MV-4-11 (cell line): ENCODE results near the gene FLT1.

Source experiments
- DNase-seq: peaks from one replicate; lab custom pipeline; 2025; lab: John Stamatoyannopoulos, UW

The FLT1 gene

DNA sequence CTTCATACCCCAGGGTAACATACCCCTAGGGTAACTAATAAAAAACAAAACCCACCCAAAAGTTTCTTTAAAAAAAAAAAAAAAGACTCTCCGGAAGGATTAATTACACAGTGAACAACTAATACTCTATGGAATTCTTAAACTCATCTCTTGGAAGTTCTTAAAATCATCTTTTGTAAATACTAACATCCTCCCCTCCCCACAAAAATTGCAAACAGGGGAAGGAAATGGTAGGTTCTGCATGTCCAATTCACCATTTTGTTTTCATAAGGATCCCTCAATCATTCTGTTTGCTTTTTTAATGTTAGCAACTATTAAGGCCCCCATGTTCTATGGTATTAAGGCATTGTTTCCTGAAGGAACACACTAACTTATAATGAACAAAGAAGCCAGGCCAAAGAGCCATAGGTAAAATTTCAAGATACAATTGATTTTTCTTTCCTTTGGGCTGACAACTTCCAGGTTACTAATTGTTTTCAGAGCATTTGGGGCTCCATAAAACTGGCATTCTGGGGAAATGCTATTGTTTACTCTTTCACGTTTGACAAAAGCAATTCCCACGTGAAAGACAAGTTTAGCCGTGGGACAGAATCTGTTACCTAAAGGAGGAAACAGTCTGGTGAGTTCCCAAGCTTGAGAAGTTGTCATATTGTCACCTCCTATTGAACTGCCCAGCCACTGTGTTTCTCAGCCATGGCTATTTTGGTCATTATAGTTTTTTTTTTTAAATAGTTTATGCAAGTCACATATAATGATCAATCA is 107.0 kb downstream of the FLT1 start:
- no peak for DNase-seq

DNA sequence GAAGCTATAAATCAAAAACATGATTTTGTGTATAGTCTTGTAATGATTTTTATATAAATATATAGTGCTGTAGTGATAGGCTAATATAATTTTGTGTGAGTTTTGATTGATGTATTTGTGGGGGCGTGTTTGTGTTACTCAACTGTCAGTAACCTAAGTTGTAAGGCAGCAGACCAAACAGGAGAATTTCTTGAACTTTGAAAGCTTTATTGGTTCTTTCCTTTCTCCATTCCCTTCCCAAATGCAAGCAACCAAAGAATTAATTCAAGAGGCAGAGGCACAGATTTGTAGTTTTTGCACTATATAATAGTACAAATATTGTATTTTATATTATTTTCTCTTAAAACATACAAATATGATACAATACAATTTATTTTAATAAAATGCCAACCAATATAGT is 109.6 kb downstream of the FLT1 start:
- no peak for DNase-seq

DNA sequence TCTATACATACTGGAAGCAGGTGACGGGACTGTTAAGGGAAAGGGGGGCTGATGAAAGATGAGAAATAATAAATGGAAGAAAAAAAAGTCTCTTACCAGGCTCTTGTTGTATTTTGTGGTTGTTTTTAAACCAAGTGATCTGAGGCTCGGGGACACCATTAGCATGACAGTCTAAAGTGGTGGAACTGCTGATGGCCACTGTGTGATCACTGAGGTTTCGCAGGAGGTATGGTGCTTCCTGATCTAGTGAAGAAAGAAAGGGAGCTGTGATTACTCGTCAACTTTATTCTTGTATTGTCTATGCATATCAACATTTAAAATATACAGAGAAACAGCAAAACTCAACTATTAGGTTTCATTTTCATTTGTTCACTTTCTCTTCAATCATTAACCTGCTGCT is 110.1 kb downstream of the FLT1 start:
- no peak for DNase-seq

DNA sequence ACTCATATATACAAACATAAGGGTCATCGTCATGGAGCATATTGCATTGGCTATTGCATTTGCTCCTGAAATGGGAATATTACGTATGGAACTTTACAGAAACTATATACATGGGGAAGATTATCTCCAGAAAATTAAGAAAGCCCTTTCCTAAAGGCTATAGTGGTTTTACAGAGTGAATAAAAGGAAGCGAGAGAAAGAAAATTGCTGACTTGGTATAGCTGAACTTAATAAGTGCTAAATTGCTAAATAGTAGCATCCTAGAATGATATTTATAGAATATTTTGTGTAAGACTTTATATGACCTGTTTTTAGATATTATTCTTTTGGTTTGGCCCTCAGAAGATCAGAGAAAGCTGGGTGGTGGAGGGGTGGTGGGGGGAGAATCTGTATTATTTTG is 114.6 kb downstream of the FLT1 start:
- no peak for DNase-seq

DNA sequence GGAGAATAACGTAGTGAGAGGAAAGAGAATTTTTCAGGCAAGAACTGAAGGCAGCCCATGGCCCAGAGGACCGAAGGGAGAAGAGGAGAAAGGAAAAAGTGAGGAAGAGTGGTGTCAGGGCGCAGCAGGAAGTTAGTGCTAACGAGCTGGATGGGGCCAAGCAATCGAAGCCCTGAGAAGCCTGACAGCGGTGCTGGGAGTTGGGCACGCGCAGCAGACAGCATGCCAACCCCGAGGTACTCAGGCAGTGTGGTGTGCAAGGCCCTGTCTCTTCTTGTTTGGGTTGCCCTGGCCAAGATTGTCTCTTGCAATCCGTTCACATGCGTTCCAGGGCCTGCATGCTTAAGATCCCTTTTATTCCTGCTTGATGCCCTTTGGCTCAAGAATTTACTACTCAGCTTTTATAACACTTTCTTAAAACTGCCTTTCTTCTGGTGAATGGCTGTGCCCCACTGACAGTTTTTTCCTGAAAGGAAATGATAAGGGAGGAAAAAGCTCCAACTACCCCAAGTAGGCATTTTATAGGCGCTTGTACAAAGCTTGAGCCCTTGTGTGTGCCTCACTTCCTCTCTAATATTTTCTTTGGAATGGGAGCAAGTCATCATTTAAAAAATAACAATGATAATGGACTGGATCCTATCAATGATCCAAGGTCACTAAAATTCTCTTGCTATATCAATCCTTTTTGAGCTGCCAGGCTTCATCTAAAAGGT is 115.4 kb downstream of the FLT1 start:
- DNase-seq = no peak

DNA sequence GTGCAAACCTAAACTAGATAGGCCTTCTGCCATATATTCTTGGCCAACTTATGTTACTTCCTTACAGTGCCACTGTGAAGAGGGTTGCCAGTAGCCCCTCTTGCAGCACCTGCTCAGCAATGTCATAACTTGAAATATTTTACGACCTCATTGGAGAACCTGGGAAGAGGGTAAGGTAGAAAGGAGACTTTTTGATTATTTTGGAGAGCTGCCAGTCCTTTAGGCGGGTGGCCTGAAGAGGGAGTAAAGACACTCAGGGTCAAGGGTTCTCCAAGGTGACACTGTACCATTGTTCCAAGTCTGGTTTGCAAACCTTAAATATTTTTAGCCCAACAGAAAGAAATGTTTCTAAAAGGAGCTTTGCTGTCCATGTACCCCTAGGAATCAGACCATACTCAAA is 118.3 kb downstream of the FLT1 start:
- DNase-seq = no peak

DNA sequence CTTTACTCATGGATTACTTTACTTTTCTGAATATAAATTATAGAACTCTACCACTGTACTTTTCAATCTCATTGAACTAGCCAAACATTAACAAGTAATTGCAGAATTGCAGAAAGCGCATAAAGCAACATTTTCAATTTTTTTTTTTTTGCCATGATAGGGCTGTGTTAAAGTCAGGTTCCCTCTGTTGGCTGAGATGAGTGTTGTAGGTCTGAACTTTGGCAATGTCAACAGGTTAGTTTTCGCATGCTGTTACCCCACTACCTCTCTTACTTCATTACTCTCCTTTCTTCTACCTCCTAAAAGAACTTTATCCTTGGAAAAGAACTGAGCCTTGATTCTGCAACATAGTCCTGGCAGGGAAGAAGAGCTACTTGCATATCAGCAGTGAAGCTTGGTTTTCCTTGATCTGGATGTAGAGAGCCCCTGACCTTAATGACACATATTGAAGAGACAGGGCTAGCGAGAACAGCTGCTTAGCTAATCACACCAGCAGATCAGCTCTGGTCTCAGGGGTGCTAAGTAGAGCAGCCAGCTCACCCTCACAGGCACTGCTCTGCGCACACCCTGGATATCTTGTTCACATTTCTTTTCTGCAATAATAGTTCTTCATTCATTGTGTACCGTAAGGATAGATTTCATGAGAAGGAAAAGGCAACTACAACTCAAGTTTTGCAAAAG is 119.5 kb downstream of the FLT1 start:
- DNase-seq = no peak

DNA sequence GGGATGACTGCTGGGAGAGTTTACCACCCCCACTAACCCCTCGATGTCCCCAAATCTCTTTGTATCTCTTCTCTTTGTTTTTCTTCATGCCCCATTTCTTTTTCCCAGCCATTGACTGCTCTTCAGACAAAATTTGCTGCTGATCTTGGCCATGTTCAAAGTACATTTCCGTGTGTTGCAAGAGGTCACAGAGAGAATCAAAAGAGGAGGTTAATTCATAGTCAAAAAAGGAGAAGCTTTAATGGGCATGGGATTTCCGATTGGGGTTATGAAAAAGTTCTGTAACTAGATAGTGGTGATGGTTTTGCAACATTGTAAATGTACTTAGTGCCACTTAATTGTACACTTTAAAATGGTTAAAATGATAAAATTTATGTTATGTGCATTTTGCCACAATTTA is 121.1 kb downstream of the FLT1 start:
- DNase-seq = peak; percentile 91

DNA sequence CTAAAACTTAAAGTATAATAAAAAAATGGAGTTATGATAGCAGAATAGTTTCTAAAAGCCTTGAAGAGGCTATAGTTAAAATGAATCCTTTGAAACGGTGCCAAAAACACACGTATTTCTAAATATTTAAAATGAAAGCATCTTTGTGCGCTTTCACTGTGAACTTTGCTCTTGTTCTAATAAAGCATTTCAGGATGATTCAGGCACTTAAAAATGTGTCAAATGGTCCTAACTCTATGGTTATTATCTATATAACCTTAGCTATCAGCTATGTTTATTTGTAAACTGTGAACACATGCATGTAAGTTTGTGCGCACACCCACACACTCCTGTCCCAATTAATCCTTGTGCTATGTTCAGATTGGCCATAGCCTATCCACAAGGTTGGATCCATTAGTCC is 124.5 kb downstream of the FLT1 start:
- DNase-seq = no peak

DNA sequence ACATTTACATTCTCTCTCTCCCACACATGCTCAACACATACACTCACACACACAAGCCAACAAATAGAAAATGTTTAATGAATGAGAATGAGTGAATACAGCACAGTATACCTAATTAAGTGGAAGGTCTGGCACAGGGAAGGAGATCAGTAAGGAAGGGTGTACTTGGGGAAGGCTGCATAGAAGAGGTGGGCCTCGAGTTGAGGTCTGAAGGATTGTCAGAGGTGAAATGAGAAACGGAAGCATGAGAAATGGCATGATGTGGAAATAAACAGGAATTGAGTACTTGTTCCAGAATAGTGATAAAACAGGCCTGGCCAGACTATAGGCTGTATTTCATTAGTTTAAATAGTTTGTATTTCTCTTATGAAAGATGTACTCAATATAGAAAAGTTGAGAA is 136.2 kb downstream of the FLT1 start:
- no peak for DNase-seq

DNA sequence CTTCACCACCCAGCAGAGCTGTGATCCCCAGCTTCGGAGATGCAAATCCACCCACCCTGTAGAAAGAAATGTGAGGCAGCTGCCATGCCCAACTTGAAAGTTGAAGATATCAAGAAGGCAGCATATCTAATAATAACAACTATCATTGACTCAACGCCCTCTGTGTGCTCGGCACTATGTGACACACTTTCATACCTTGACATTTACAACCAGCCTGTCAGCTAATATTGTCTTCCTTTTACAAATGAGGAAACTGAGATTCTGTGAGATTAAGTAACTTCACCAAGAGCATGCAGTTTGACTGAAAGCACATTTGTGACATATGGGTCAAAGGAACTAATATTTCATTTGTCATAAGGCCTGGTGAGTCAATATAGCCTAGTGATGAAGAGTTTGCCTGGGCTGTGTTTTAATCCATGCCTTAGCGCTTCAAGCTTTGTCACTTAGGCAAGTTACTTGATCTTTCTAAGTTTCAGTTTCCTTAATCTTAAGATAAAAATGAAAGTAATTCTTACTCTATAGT is 137.0 kb downstream of the FLT1 start:
- peak; percentile 90 for DNase-seq

DNA sequence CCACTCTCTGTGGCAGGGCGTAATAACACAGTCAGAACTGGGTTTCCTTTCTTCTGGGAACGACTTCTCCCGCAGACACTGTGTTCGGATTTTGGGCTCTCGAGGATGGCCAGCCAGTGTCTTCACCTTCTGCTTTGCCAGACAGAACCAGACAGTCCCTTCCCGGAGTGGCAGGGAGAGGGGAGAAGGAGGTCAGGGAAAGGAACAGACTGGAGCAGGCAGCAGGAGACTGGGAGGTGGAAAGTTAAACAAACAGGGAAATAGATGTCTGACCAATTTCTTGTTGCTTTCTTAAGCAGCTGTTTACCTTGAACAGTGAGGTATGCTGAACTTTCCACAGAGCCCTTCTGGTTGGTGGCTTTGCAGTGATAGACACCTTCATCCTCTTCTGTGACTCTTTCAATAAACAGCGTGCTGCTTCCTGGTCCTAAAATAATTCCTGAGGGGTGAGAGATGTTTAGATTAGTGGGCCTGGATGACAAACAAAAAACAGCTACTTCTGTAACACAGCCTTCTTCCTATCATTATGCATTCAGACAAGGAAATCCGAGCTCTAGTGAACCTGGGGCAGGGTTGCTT is 137.6 kb downstream of the FLT1 start:
- DNase-seq = no peak

DNA sequence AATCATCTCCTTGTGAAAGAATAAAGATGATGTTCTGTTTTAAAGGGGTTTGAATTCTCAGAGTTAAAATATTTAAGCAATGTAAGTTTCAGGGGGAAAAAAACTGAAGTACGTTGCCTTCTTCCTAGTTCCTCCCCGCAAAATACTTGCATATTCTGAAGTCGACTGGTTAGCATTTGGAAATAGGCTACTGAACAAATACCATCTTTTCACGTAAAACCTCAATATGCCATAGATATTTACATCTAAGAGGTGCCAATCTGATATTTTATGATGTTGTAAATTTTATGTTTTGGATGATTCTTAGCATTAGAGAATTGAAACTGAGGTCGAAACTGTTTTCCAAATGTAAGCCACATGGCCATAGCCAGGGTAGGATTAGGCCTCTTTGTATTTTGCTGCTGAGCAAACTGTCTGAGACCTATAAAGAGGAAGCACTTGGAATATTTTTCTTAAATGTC is 138.3 kb downstream of the FLT1 start:
- peak; percentile 85 for DNase-seq

DNA sequence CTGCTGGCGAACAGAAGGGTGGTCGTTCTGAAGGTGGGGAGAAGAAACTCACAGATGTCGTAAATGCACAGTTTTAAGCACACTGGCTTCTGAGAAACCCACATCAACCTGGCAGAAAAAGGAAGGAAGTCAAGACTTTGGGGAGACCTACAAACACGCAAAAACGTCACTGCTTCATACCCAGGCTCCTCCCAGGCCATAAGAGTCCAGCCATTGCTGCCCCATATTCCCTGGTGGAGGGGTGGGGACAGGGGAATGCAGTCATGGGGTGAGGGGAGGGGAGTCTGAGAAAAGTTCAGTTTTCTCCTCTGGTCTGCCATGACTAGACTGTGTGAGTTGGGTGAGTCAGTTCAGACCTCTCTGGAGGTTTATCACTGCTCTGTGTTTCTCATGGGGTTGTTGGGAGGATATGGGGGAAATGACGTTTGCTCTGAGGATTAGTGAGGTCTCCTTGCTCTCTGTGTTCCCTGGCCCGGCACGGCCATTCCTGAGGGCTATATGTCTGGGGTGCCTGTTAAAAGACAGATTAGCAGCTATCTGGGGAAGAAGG is 139.0 kb downstream of the FLT1 start:
- DNase-seq = peak; percentile 81

DNA sequence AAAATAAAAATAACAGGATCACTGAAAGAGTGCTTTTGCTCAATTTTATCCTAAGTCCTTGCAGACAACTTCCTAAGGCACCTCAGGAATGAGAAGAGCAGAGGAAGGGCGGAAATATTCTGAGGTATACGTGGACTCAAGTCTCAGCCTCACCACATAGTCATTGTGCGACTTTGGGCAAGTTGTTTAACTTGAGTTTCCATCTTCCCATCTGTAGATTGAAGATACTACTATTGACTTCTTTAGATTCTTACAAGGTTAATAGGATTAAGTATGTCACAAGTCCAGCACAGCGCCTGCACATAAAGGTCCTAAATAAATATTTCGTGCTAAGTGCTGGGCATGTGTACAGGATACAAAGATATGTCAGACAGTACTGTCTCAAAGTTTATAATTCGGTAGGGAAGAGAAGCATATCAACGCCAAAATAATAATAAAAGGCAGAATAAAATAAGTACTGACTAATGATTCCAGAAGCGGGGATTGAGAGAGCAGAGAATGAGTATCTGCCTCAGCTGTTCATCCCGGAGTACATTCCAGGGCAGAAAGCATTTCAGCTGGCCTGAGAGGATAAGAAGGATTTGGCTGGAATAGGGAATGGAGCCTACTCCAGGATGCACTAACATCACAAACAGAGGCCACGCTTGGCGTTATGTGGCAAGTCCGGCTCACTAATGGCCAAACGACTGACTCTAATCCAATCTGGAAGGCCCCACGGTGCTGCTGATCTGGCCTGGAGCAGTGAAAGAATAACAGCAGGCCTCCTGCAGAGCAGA is 139.7 kb downstream of the FLT1 start:
- DNase-seq = no peak

DNA sequence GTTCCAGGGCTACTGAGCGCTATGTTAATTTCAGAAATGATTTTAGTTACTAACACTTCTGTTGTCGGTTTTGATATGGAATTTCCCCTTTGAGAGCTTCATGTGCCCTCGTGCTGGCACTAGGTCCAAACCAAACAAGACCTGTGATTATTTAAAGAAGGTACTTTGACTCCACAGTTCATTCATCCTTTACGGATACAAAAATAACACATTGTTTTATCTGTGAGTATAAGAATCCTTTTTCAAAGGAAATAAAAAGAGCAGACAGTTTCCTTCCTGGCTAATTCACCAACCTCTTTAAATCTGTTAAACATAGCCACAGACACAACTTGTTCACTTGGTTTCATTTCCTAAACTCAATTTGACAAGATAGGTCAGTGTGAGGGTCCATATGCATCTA is 141.2 kb downstream of the FLT1 start:
- DNase-seq = peak; percentile 10

DNA sequence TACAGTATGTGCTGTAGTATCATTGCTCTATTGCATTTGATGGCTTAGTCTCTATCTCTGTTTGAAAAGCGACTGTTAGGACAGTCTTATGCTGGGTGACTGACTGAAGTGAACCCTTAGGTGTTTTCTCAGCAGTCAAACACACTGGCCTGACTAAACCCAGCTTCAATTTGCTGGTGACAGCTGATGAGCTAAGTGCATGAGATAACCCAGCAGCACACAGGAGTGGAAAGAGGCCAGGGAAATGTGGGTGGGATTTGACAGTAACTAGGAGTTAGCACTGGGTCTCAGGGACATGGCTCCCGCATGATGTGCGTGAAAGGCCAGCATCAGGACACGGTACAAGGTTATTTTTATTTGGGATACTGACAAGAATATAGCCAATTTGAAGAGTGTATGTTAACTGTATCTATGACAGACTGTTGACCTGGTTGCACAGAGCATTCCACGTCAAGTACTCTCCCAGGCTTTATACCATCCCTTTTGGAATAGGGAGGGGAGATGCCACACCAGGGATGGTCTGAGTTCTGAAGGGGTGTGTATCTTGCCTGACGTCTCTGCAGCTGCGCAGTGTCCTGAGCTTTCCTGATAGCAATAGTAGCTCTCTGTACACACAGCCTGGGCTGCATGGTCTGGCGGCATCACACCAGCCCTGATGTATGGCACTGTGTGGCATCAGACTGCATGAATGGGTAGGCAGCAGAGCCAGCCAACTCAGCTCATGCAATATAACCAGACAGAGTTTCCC is 144.8 kb downstream of the FLT1 start:
- DNase-seq = no peak

DNA sequence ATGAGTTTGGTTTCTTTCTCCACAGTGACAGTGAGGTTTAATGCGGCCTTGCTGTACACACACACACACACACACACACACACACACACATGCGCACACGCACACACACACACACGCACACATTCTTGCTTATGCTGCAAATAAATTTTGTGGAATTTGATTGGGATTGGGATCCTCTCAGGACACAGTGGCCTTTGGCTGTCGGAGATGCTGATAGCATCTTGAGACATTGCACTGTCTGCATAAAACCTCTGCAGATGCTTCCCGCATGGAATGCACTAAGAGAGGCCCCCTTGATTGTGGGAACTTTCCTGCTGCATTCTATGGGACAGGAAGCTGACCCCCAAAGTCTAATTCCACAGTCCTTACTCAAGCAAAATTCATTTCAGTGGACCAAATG is 145.6 kb downstream of the FLT1 start:
- DNase-seq = no peak

DNA sequence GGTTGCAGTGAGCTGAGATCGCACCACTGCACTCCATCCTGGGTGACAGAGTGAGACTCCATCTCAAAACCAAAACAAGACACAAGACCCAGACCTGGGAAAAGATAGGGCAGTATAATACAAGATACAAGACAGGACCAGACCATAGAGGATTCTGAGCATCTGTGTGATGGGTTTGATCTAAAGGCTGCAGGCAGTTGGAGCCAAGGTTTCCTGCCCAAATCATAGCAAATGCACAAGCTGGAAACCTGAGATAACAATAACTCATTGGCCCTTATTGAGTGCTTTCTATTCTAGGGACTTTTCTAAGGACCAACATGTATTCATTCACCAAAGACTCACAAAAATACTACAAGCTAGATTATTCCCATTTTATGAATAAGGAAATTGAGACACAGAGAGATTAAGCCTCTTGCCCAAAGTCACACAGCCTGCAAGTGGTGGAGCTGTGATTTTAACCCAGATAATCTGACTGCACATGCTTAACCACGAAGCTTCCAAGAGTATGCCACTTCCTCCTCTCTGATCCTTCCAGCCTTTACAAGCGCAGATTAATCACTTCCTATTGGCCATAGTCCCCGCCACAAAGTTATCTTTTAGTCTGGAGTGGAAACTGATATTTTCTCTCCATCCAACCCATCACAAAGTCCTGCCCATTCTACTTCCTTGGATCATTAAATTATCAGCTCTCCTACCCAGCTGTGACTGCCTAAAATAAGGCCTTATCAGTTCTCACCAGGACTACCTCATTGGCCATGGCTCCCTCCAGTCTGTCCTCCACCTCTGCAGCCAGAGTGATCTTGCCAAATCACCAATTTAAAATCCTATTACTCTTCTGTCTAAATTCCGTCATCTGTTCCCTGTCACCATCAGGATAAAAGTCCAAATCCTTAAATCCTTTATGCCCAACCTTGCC is 147.2 kb downstream of the FLT1 start:
- DNase-seq = peak; percentile 88

DNA sequence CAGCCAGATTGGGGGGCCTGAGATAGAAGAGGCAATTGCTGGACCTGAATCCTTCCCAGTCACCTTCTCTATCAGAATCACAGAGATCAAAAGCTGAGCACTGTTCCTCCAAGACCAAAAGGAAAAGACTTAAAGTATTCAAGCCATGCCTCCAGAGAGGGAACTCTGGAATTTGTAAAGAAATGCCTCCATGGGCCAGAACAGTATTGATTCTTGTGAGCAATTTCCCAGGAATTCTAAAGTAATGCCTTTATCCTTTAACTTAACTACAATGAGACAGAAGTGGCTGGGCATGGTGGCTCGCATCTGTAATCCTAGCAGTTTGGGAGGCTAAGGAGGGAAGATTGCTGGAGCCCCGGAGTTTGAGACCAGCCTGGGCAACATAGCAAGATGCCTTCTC is 148.8 kb downstream of the FLT1 start:
- no peak for DNase-seq
